Thyroid gland (tissue), 4 donors: ENCODE data around the gene OSGIN1. TPM values are rescaled to one million over a fixed set of nuclear protein-coding genes. Genes with fewer than 3 reads are reported as not detected.

ENCODE experiments used
- DNase-seq, 2 donors: peaks; one replicate each; pipeline ENCODE4 v3.0.0-alpha.2; 2019
- H3K27ac ChIP-seq, 3 donors: fragments of 200-600 bp; sonication (generic); 1 replicate in 2 of 3; 2 replicates in 1 of 3; pipeline ENCODE4 v1.5.1; 2016 to 2019; ENCODE audit warnings: mild to moderate bottlenecking in 1 of 3, moderate library complexity in 1 of 3
- H3K27me3 ChIP-seq: fragments of 200-600 bp; sonication (generic); one replicate; pipeline ENCODE4 v1.5.1; 2019
- H3K36me3 ChIP-seq, 2 donors: fragments of 200-600 bp; sonication (generic); one replicate each; pipeline ENCODE4 v1.5.1; 2016 to 2019
- H3K4me1 ChIP-seq, 2 donors: fragments of 200-600 bp; sonication (generic); one replicate each; pipeline ENCODE4 v1.5.1; 2017 to 2019
- H3K4me3 ChIP-seq, 3 donors: fragments of 200-600 bp; sonication (generic); replicated peaks in 1 of 3; 1 replicate in 2 of 3; 2 replicates in 1 of 3; pipeline ENCODE4 v1.5.1; 2016; ENCODE audit warnings: mild to moderate bottlenecking in 1 of 3
- H3K9me3 ChIP-seq: fragments of 200-600 bp; sonication (generic); one replicate; pipeline ENCODE4 v1.5.1; 2017
- CTCF ChIP-seq, 6 experiments: fragments of 200-600 bp in 3 of 6; fragments of 450-650 bp in 3 of 6; sonication (generic) in 3 of 6; IDR thresholded peaks; one replicate each; pipeline ENCODE4 v1.5.1; 2016 to 2019; ENCODE audit warnings: antibody characterized with exemption in 6 of 6, mild to moderate bottlenecking in 2 of 6, inconsistent platforms in 1 of 6, moderate library complexity in 1 of 6
- POLR2A ChIP-seq, 2 donors: fragments of 450-650 bp; IDR thresholded peaks; one replicate each; pipeline ENCODE4 v1.6.1; 2017; ENCODE audit warnings: antibody characterized with exemption in 2 of 2, mild to moderate bottlenecking in 2 of 2, moderate library complexity in 1 of 2
- WGBS, 2 donors: methylation state at CpG; one replicate each; pipeline ENCODE4 v1.1.5; 2017; 5-methylcytosine and 5-hydroxymethylcytosine counted together
- intact Hi-C: fragments of 100-400 bp; cut with DNase I; formaldehyde crosslinking; loops from one replicate; pipeline ENCODE4 v1.15.1; 2023
- total RNA-seq, 4 donors: library from RNA; depleted of rRNA; stranded (reverse); fragments of >200 nt; gene quantifications; one replicate each; pipeline ENCODE4 v1.2.3, GENCODE V29; 2016

Gene OSGIN1
- total RNA-seq, 4 donors from 2014 or later = 14.5 to 53.5 (median 31.9) TPM

DNA sequence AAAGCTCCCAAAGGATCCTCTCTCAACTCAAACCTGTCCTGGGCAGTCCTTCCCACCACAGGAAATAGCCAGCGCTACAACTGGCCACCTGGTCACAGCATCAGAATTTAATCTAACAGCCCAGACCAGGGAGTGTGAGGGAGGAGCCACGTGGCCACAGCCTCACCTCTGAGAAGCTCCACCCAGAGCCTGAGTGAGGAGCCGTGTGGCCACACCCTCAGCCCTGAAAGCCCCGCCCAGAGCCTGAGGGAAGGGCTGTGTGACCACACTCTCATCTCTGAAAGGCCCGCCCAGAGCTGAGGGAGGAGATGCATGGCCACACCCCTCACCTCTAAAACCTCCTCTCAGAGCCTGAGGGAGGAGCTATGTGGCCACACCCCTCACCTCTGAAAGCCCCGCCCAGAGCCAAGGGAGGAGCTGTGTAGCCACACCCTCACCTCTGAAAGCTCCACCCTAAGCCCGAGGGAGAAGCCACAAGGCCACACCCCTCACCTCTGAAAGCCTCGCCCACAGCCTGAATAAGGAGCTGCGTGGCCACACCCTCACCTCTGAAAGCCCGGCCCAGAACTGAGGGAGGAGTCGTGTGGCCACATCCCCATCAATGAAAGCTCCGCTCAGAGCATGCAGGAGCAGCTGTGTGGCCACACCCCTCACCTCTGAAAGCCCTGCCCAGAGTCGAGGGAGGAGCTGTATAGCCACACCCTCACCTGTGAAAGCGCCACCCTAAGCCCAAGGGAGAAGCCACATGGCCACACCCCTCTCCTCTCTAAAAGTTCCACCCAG, 60.9 kb downstream of the OSGIN1 start:
- peak; percentile 39 to 47 for DNase-seq
- intact Hi-C loops = no loop called here
- no peak overlapping the region for H3K27ac ChIP-seq
- H3K4me1 ChIP-seq = no peaks in the 10 kb centered on the region
- WGBS, 2 donors = 12 to 28% methylated on average over 3 to 9 of the region's 14 CpGs
- H3K27me3 ChIP-seq = no peaks in the 10 kb centered on the region
- H3K4me3 ChIP-seq = no peak overlapping the region
- H3K9me3 ChIP-seq = no peaks in the 10 kb centered on the region
- H3K36me3 ChIP-seq = no peaks in the 10 kb centered on the region
- TF ChIP-seq POLR2A (IDR thresholded peaks at IDR 0.05) (no peak), CTCF (IDR thresholded peaks at IDR 0.05) (no peak)

GRCh38 chr16:84014570-84015327, 61.7 kb downstream of the OSGIN1 start:
- TF ChIP-seq CTCF (IDR thresholded peaks at IDR 0.05) = no peak
- no peak for TF ChIP-seq POLR2A (IDR thresholded peaks at IDR 0.05)
- Histone ChIP-seq H3K27ac (no peak overlapping the region), H3K36me3 (no peaks in the 10 kb centered on the region), H3K4me3 (no peak overlapping the region), H3K9me3 (no peaks in the 10 kb centered on the region), H3K4me1 (no peaks in the 10 kb centered on the region), H3K27me3 (no peaks in the 10 kb centered on the region)
- 75 to 76% methylated on average over 12 to 14 of the region's 14 CpGs for WGBS, 2 donors
- intact Hi-C loops = no loop called here
- no peak for DNase-seq

- H3K9me3 ChIP-seq = no peaks in the 10 kb centered on the region
- intact Hi-C loops = no loop called here
- DNase-seq = no peak
These were observed 62.4 kb downstream of the OSGIN1 start for GRCh38 chr16:84015399-84015798.

More at GRCh38 chr16:84015399-84015798, 62.4 kb downstream of the OSGIN1 start:
- WGBS, 2 donors = 77 to 85% methylated on average over 11 to 12 of the region's 12 CpGs
- no peaks in the 10 kb centered on the region for H3K36me3 ChIP-seq
- H3K4me3 ChIP-seq = no peak overlapping the region
- no peaks in the 10 kb centered on the region for H3K27me3 ChIP-seq
- TF ChIP-seq CTCF (IDR thresholded peaks at IDR 0.05) (no peak), POLR2A (IDR thresholded peaks at IDR 0.05) (no peak)
- H3K4me1 ChIP-seq = no peaks in the 10 kb centered on the region
- no peak overlapping the region for H3K27ac ChIP-seq

Other genes with a start within 250 kb of the OSGIN1 start
- gene HSBP1, start 145.3 kb upstream of the OSGIN1 start, total RNA-seq = 10 to 100 TPM; 17.7 to 50.7 (median 23.9) TPM
- gene MLYCD, start 54.1 kb upstream of the OSGIN1 start, total RNA-seq = 10 to 100 TPM in 3 of 4 donors, 1 to 10 TPM in 1; 9.9 to 22.0 (median 12.0) TPM
- under 1 TPM in 2 of 4 donors, not detected in 2; 0.63 to 0.94 TPM for gene NECAB2, start 15.0 kb downstream of the OSGIN1 start, total RNA-seq
- not detected for gene SLC38A8, start 89.6 kb downstream of the OSGIN1 start, total RNA-seq
- gene MBTPS1, start 163.7 kb downstream of the OSGIN1 start, total RNA-seq = 100 to 1,000 TPM; 126 to 185 (median 166) TPM
- gene HSDL1, start 191.9 kb downstream of the OSGIN1 start, total RNA-seq = 10 to 100 TPM; 37.2 to 82.9 (median 59.5) TPM
- gene DNAAF1, start 192.1 kb downstream of the OSGIN1 start, total RNA-seq = 10 to 100 TPM in 1 of 4 donors, 1 to 10 TPM in 3; 1.5 to 11.2 (median 2.8) TPM
- gene TAF1C, start 233.8 kb downstream of the OSGIN1 start, total RNA-seq = 10 to 100 TPM; 29.4 to 64.2 (median 56.3) TPM
- gene ADAD2, start 237.9 kb downstream of the OSGIN1 start, total RNA-seq = under 1 TPM; 0.24 to 0.78 (median 0.54) TPM